Common myeloid progenitor, CD34-positive (primary cell): ENCODE data around the gene ACADSB.

Source experiments
- CTCF ChIA-PET: fragments of 350-600 bp; sonication (Branson Sonifier 250); formaldehyde crosslinking; loops from one replicate; lab custom pipeline; 2021; ENCODE audit warnings: antibody characterized with exemption; lab: Charles Lee
- POLR2A ChIA-PET: fragments of 350-600 bp; sonication (Branson Sonifier 250); formaldehyde crosslinking; loops from one replicate; lab custom pipeline; 2021; ENCODE audit warnings: antibody characterized with exemption; lab: Charles Lee
- DNase-seq, 3 donors: peaks; one replicate each; pipeline versions ENCODE4 v3.0.0 to v3.0.0-alpha.2; 2013
- H3K27ac ChIP-seq, 2 experiments: 1 replicate in 1 of 2; 2 replicates in 1 of 2; pipeline ENCODE4 v1.7.0; 2013; ENCODE audit warnings: inconsistent platforms in 2 of 2, low read length in 2 of 2, mild to moderate bottlenecking in 2 of 2, low read depth in 1 of 2, moderate library complexity in 1 of 2; ENCODE audit not compliant: severe bottlenecking in 2 of 2, insufficient read depth in 1 of 2, poor library complexity in 1 of 2
- H3K27me3 ChIP-seq, 5 experiments: replicated peaks in 2 of 5; 1 replicate in 3 of 5; 2 replicates in 2 of 5; pipeline versions ENCODE4 v1.6.1 to v1.7.0; 2013; ENCODE audit warnings: low read length in 4 of 5, mild to moderate bottlenecking in 2 of 5, moderate library complexity in 2 of 5, inconsistent platforms in 1 of 5; ENCODE audit not compliant: insufficient read depth in 5 of 5, control insufficient read depth in 4 of 5
- H3K36me3 ChIP-seq, 4 experiments: 1 replicate in 2 of 4; 2 replicates in 2 of 4; pipeline versions ENCODE4 v1.6.1 to v1.7.0; 2013; ENCODE audit warnings: low read length in 3 of 4, control low read depth in 1 of 4, mild to moderate bottlenecking in 1 of 4; ENCODE audit not compliant: control insufficient read depth in 4 of 4, insufficient read depth in 4 of 4
- H3K4me1 ChIP-seq, 4 experiments: 1 replicate in 3 of 4; 2 replicates in 1 of 4; pipeline versions ENCODE4 v1.6.1 to v1.7.1; 2013; ENCODE audit warnings: low read length in 3 of 4, mild to moderate bottlenecking in 3 of 4, control low read depth in 1 of 4, inconsistent platforms in 1 of 4, moderate library complexity in 1 of 4; ENCODE audit not compliant: control insufficient read depth in 4 of 4, insufficient read depth in 4 of 4; ENCODE audit errors: control extremely low read depth in 1 of 4
- H3K4me3 ChIP-seq, 7 experiments: 1 replicate in 4 of 7; 2 replicates in 3 of 7; pipeline versions ENCODE4 v1.5.1 to v1.7.0; 2013; ENCODE audit warnings: mild to moderate bottlenecking in 7 of 7, low read length in 6 of 7, moderate library complexity in 6 of 7, inconsistent platforms in 2 of 7, low read depth in 2 of 7, control low read depth in 1 of 7; ENCODE audit not compliant: insufficient read depth in 4 of 7, control insufficient read depth in 1 of 7; ENCODE audit errors: extremely low read depth in 1 of 7
- H3K9me3 ChIP-seq, 5 experiments: 1 replicate in 4 of 5; 2 replicates in 1 of 5; pipeline versions ENCODE4 v1.6.1 to v1.7.1; 2013; ENCODE audit warnings: low read length in 4 of 5, mild to moderate bottlenecking in 2 of 5, inconsistent platforms in 1 of 5, low read depth in 1 of 5, moderate library complexity in 1 of 5; ENCODE audit not compliant: control insufficient read depth in 4 of 5, insufficient read depth in 2 of 5; ENCODE audit errors: control extremely low read depth in 1 of 5
- WGBS: methylation state at CpG from one replicate; pipeline ENCODE4 v1.1.5; 2013; ENCODE audit not compliant: insufficient coverage; 5-methylcytosine and 5-hydroxymethylcytosine counted together

ACADSB gene

DNA sequence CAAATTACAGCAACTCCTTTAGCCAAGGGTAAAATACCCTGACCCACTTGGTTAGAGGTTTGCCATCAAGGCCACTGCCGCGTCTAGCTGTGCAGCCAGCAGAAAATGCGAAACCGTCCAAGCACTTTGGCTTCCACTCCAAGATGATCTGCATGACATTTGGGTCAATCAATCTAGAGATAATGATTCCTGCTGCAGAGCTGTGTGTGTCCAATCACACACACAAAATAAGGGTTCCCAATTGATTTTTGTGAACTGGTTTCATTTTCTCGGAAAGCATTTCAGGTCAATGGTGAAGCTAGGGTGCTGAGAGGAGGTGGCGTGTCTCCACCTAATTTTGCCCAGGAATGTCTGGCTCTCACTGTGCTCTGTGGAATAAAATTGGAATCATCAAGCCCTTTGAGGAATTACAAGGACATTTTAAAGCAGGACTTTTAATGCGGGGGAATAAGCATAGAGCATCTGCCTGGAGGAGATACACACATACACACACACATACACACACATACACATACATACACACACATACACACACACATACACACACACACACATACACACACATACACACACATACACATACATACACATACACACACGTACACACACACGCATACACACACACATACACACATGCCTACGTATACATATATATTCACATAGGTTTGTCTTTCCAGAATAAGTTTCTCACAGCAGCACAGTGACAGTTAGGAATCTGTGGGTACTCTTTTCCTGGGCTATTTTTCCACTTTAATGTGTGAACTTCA is 59.5 kb downstream of the ACADSB start:
- H3K27me3 ChIP-seq = peaks cover 0 to 15% (median 6%) of the 10 kb centered on the region in 5 experiments

GRCh38 chr10:123069246-123069986 is 60.6 kb downstream of the ACADSB start:
- Histone ChIP-seq H3K36me3 (no peaks in the 10 kb centered on the region), H3K4me1 (no peaks in the 10 kb centered on the region), H3K9me3 (no peaks in the 10 kb centered on the region), H3K4me3 (no peak overlapping the region), H3K27ac (no peak overlapping the region), H3K27me3 (peaks cover 0 to 17% (median 6%) of the 10 kb centered on the region in 5 experiments)
- no peak for DNase-seq
- ChIA-PET CTCF (no interaction called here), POLR2A (no interaction called here)
- 95% methylated on average over 2 of the region's 8 CpGs for WGBS

More for the DNA sequence above, 59.5 kb downstream of the ACADSB start:
- H3K4me3 ChIP-seq = no peak overlapping the region
- H3K27ac ChIP-seq = no peak overlapping the region
- 95% methylated on average over 8 of the region's 10 CpGs for WGBS
- CTCF ChIA-PET = no interaction called here
- no peak for DNase-seq
- no peaks in the 10 kb centered on the region for H3K9me3 ChIP-seq
- POLR2A ChIA-PET = no interaction called here
- H3K36me3 ChIP-seq = no peaks in the 10 kb centered on the region
- H3K4me1 ChIP-seq = no peaks in the 10 kb centered on the region

DNA sequence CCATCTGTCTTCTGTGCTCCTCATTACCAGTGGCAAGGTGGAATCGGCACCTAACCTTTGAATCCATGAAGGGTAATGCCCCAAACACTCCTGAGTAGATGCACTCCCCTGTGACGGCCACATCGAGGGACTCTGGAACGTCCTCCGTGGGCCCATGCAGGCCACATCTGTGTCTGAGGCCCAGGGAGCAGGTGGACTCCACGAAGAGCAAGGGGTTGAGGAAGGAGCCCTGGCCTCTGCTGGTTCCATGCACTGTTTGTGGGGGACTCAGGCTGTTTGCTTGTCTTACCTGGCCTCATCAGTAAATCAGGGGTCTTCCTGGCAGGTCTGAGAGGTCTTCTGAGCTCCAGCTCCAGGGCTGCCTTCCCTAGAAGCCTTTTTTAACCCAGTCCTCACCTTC is 64.4 kb downstream of the ACADSB start:
- CTCF ChIA-PET = no interaction called here
- no peaks in the 10 kb centered on the region for H3K36me3 ChIP-seq
- DNase-seq = no peak
- POLR2A ChIA-PET = no interaction called here
- H3K9me3 ChIP-seq = peaks cover 0 to 4% (median 0%) of the 10 kb centered on the region in 5 experiments
- H3K4me3 ChIP-seq = no peak overlapping the region
- 83% methylated on average over 6 of the region's 6 CpGs for WGBS
- no peaks in the 10 kb centered on the region for H3K4me1 ChIP-seq
- H3K27me3 ChIP-seq = peaks cover 0 to 9% (median 3%) of the 10 kb centered on the region in 5 experiments
- H3K27ac ChIP-seq = no peak overlapping the region

DNA sequence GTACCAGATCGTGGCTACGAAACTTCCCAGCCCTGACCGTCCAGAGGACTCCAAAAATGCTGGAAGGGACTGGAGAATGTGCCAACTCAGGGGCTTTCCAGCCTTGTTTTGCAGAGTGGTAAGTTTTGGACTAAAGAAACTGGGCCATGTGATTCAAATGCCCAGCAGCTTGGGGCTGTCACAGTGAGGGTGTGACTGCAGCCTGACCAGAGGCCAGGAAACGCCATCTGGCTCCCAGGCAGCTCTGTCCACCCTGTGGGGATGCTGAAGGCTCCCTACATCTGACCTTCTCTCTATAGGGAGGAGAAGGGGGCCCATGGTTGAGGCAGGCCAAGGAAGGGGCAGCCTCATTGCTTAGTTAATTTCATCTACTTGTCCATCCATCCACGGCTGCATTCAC is 65.4 kb downstream of the ACADSB start:
- POLR2A ChIA-PET = no interaction called here
- no peak for DNase-seq
- WGBS = 100% methylated on average over 4 of the region's 5 CpGs
- Histone ChIP-seq H3K36me3 (no peaks in the 10 kb centered on the region), H3K4me3 (no peak overlapping the region), H3K9me3 (peaks cover 0 to 4% (median 0%) of the 10 kb centered on the region in 5 experiments), H3K4me1 (no peaks in the 10 kb centered on the region), H3K27me3 (peaks cover 0 to 8% (median 2%) of the 10 kb centered on the region in 5 experiments), H3K27ac (no peak overlapping the region)
- CTCF ChIA-PET = no interaction called here

DNA sequence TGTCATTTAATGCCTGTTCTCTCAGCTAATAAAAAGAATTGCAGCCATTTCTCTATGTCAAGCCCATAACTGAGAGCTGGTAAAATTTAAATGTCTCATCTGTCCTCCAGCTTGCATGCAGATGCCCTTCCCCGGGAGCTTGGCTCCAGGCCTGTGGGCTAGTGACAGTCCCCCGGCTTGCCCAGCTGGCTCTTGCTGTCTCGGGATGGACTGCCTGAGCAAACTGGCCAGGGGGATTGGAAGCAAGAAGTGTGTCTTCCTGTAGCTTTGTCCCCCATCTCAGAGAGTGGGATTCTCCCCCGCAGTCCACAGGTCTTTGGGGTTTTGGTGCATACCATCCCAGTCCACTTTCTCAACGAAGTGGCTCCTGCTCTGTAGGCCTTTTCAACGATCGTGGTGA is 73.1 kb downstream of the ACADSB start:
- CTCF ChIA-PET = no interaction called here
- no peak for DNase-seq
- H3K27me3 ChIP-seq = peaks cover 0 to 6% (median 0%) of the 10 kb centered on the region in 5 experiments
- no peak overlapping the region for H3K4me3 ChIP-seq
- H3K27ac ChIP-seq = no peak overlapping the region
- POLR2A ChIA-PET = no interaction called here
- H3K4me1 ChIP-seq = no peaks in the 10 kb centered on the region
- H3K9me3 ChIP-seq = peaks cover 0 to 4% (median 0%) of the 10 kb centered on the region in 5 experiments
- H3K36me3 ChIP-seq = no peaks in the 10 kb centered on the region
- WGBS = 92% methylated on average over 5 of the region's 7 CpGs

- DNase-seq = no peak
- H3K36me3 ChIP-seq = no peaks in the 10 kb centered on the region
- peaks cover 0 to 3% (median 0%) of the 10 kb centered on the region in 5 experiments for H3K27me3 ChIP-seq
- no peak overlapping the region for H3K27ac ChIP-seq
- no peaks in the 10 kb centered on the region for H3K9me3 ChIP-seq
- H3K4me3 ChIP-seq = no peak overlapping the region
- CTCF ChIA-PET = no interaction called here
- no peaks in the 10 kb centered on the region for H3K4me1 ChIP-seq
- WGBS = 90% methylated on average over 5 of the region's 6 CpGs
- POLR2A ChIA-PET = no interaction called here
Observed at GRCh38 chr10:123083811-123084210, 75.0 kb downstream of the ACADSB start.

- CTCF ChIA-PET = no interaction called here
- WGBS = 90% methylated on average over 7 of the region's 7 CpGs
Observed at GRCh38 chr10:123086281-123086680, 77.5 kb downstream of the ACADSB start.

More at GRCh38 chr10:123086281-123086680, 77.5 kb downstream of the ACADSB start:
- Histone ChIP-seq H3K4me3 (no peak overlapping the region), H3K27me3 (peaks cover 0 to 3% (median 0%) of the 10 kb centered on the region in 5 experiments), H3K27ac (no peak overlapping the region), H3K9me3 (no peaks in the 10 kb centered on the region), H3K36me3 (no peaks in the 10 kb centered on the region), H3K4me1 (no peaks in the 10 kb centered on the region)
- POLR2A ChIA-PET = interaction anchor here (0.6 kb wide), 1 partner anchor 1418 kb away, joined by 5 read pairs; no protein-coding TSS in a partner anchor
- DNase-seq = no peak
